KOPT-K1 (cell line): ENCODE measurements around the gene KANSL2.
"Not testable (repeated sequence)": the region's sequence is repeated elsewhere in the genome, so short reads cannot be mapped to it uniquely, and the experiment has no call there.

Experiments
- H3K27ac ChIP-seq: fragments of 200-600 bp; sonication (generic); 2 replicates; pipeline ENCODE4 v1.5.1; 2016; ENCODE audit warnings: antibody characterized with exemption, mild to moderate bottlenecking, low read depth, low read length; ENCODE audit not compliant: poor library complexity, severe bottlenecking
- H3K36me3 ChIP-seq: fragments of 200-600 bp; sonication (generic); 2 replicates; pipeline ENCODE4 v1.5.1; 2017; ENCODE audit warnings: antibody characterized with exemption, mild to moderate bottlenecking, low read length, moderate library complexity; ENCODE audit not compliant: insufficient read depth
- H3K9me3 ChIP-seq: fragments of 200-600 bp; sonication (generic); 2 replicates; pipeline ENCODE4 v1.5.1; 2017; ENCODE audit warnings: antibody characterized with exemption, low read length, mild to moderate bottlenecking; ENCODE audit not compliant: insufficient read depth, poor library complexity, severe bottlenecking

The KANSL2 gene

DNA sequence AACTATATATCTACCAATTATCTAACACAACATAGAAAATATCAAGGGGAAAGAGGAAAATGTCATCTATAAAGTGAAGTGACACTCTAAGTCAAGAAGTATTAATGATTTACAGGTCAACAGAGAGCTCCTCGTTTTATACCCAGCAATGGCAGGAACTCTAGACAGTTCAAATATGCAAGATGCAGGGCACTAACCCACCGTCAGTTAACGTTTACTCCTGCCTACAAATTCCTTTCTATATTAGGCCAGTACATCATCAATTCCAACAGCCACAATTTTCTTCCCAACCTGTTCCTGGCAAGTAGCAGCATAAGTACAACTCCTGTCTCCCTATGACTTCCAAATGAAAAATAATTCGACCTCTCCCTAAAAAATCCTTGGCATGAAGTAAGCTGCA, 9.0 kb upstream of the KANSL2 start:
- no peak overlapping the region for H3K27ac ChIP-seq
- peaks cover 90% of the 10 kb centered on the region for H3K36me3 ChIP-seq
- H3K9me3 ChIP-seq, result no peaks in the 10 kb centered on the region

DNA sequence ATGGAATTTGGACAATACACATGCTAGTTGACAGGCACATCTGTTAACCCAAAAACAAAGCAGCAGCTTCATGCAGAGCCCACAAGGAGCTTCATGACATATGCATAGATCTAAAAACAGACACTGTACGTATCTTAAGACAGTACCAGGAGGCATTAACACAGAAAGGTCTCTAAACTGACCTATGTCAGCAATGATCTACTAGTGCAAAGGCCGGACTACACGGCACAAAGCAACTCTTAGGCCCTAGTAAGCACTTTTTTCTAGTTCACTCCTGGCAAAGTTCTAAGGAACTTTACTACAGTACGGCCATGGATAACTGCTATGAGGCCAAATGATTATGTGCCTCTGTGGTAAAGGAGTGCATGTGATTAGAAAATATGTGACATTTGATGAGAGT, 8.4 kb upstream of the KANSL2 start:
- no peaks in the 10 kb centered on the region for H3K9me3 ChIP-seq
- H3K36me3 ChIP-seq, result peaks cover 85% of the 10 kb centered on the region
- no peak overlapping the region for H3K27ac ChIP-seq

DNA sequence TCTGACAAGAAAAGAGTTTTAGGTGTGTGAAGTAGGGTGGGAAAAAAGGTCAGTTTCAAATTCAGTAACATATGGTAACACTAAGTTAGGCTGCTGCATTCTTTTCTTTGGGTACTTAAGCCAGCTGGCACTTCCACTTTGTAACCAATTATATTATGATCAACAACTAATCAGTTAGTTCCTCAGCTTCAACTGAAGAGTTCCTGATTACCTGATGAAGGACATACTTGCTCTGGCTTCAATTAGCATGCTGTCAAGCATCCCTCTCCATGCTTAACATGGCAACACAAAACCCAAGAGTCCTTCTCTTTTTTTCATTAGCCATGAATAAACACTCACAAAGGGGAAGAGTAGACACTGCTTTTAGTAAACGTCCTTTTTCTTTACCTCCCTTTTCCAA, 6.8 kb upstream of the KANSL2 start:
- H3K36me3 ChIP-seq, result peaks cover 69% of the 10 kb centered on the region
- no peaks in the 10 kb centered on the region for H3K9me3 ChIP-seq
- no peak overlapping the region for H3K27ac ChIP-seq

GRCh38 chr12:48687592-48687991, 5.6 kb upstream of the KANSL2 start:
- H3K9me3 ChIP-seq, result no peaks in the 10 kb centered on the region
- no peak overlapping the region for H3K27ac ChIP-seq
- peaks cover 56% of the 10 kb centered on the region for H3K36me3 ChIP-seq

DNA sequence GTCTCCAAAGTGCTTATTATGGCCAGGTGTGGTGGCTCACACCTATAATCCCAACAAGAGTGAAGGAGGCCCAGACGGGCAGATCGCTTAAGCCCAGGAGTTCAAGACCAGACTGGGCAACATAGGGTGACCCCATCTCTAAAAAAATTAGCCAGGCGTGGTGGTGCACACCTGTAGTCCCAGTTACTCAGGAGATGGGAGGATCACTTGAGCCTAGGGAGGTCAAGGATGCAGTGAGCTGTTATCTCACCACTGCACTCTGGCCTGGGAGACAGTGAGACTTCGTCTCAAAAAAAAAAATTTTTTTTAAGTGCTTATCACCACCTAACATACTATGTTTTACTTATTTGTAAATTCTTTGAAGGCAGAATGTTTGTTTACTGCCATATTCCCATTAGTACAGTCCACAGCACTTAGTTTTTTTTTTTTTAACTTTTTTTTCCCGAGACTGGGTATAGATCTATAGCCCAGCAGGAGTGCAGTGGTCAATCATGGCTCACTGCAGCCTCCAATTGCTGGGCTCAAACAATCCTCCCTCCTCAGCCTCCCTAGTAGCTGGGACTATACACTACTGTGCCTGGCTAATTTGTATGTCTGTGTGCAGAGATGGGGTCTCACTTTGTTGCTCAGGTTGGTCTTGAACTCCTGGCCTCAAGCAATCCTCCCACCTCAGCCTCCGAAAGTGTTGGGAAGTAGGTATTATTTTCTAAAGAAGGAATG, 4.7 kb upstream of the KANSL2 start:
- Histone ChIP-seq H3K27ac (no peak overlapping the region), H3K9me3 (no peaks in the 10 kb centered on the region), H3K36me3 (peaks cover 48% of the 10 kb centered on the region)

DNA sequence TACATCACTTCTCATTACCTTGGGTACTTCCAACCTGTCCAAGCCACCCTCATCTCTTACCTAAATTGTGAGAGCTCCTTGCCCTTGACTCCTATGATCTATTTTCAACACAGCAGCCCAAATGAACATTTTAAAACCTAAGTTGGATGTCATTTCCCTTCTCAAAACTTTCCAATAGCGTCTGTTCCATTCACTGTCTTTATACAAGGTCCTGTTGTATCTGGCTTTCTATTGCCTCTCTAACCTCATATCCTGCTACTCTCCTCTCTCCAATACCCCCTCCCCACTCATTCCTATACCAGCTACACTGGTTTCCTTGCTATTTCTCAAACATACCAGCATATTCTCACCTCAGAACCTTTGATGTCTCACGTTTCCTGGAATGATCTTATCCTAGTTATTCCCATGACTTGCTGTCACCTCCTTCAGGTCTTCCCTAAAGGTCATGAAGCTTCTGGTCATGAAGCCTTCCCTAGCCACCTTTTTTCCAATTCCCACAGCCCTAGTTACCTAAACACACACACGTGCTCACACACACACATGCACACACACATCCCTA, 4.1 kb upstream of the KANSL2 start:
- H3K36me3 ChIP-seq, result peaks cover 41% of the 10 kb centered on the region
- H3K9me3 ChIP-seq, result no peaks in the 10 kb centered on the region
- no peak overlapping the region for H3K27ac ChIP-seq

DNA sequence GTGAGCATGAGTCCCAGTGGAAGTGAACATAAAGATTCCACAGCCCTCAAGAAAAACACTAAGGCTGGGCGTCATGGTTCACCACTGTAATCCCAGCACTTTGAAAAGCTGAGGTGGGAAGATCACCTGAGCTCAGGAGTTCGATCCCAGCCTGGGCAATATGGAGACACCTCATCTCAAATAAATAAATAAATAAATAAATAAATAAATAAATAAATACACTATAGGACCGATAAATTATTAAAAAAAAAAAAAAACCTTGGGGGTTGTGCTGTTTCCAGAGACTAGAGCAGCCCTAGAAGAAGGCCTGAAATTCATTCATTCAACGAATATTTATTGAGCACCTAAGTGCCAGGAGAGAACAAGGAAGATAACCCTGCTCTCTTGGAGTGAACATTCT, 1.5 kb upstream of the KANSL2 start:
- peaks cover 37% of the 10 kb centered on the region for H3K36me3 ChIP-seq
- no peaks in the 10 kb centered on the region for H3K9me3 ChIP-seq
- no peak overlapping the region for H3K27ac ChIP-seq

DNA sequence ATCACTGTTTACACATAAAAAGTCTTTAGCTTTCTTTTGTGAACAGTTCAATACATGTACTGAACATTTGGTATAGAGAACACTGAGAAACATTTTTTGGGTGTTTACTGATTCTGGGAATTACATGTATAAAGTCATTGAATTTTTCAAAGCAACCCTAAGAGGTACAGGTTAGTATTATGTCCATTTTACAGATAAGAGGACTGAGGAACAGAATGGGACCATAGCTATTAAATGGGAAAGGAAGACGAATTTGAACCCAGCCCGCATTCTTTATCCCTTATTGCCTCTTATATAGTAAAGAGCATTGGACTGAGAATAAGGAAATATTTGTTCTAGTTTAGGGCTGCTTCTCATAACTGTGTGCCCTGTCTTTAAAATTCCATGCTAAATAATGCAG, 889 bp upstream of the KANSL2 start:
- Histone ChIP-seq H3K27ac (no peak overlapping the region), H3K9me3 (no peaks in the 10 kb centered on the region)

GRCh38 chr12:48682533-48682905, 481 bp upstream of the KANSL2 start:
- peaks cover 37% of the 10 kb centered on the region for H3K36me3 ChIP-seq
- not testable (repeated sequence) for H3K9me3 ChIP-seq
- H3K27ac ChIP-seq, result peak overlapping the region; percentile 92

More for the DNA sequence above, 889 bp upstream of the KANSL2 start:
- H3K36me3 ChIP-seq, result peaks cover 37% of the 10 kb centered on the region

DNA sequence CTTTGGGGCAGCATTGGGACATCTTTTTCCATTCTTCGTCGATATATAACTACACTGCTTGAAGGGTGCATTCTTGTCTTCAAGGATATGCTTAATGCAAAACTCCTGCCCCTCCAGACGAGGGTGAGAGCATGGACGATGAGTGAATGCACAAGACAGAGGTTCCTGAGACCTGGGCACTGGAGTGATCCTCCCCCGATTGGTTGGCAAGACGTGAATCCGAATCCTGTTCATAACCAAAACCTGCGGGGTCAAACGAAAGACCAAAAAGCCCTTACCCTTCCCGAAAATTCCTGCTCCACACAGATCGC, 684 bp downstream of the KANSL2 start:
- Histone ChIP-seq H3K27ac (peak overlapping the region; percentile 92), H3K36me3 (peaks cover 43% of the 10 kb centered on the region), H3K9me3 (no peaks in the 10 kb centered on the region)

GRCh38 chr12:48680861-48681260, 1.2 kb downstream of the KANSL2 start:
- H3K36me3 ChIP-seq, result peaks cover 48% of the 10 kb centered on the region
- peak overlapping the region; percentile 92 for H3K27ac ChIP-seq
- H3K9me3 ChIP-seq, result no peaks in the 10 kb centered on the region

GRCh38 chr12:48678551-48679185, 3.4 kb downstream of the KANSL2 start:
- Histone ChIP-seq H3K27ac (no peak overlapping the region), H3K36me3 (peaks cover 70% of the 10 kb centered on the region)

DNA sequence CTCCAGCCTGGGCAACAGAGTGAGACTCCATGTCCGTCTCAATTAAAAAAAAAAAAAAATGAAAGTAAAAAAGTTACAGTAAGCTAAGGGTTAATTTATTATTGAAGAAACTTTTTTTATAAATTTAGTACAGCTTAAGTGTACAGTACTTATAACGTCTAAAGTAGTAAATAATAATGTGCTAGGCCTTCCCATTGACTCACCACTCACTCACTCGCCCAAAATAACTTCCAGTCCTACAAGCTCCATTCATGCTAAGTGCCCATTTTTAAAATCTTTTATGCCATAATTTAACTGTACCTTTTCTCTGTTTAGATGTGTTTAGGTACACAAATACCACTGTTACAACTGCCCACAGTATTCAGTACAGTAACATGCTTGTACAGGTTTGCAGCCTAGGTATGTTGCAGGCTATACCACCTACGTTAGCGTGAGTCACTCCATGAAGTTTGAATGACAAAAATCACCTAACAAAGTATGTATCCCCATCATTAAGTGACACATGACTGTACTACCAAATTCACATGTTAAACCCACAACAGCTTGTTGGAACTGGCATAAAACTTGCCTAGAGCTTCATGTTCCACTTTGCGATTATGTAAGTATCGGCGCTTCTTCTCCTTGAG, 10.7 kb downstream of the KANSL2 start:
- peaks cover 100% of the 10 kb centered on the region for H3K36me3 ChIP-seq
- H3K9me3 ChIP-seq, result no peaks in the 10 kb centered on the region
- H3K27ac ChIP-seq, result no peak overlapping the region

More at GRCh38 chr12:48678551-48679185, 3.4 kb downstream of the KANSL2 start:
- no peaks in the 10 kb centered on the region for H3K9me3 ChIP-seq

- no peaks in the 10 kb centered on the region for H3K9me3 ChIP-seq
- H3K27ac ChIP-seq, result no peak overlapping the region
- H3K36me3 ChIP-seq, result peaks cover 100% of the 10 kb centered on the region
Observed at GRCh38 chr12:48668996-48669395, 13.0 kb downstream of the KANSL2 start.

DNA sequence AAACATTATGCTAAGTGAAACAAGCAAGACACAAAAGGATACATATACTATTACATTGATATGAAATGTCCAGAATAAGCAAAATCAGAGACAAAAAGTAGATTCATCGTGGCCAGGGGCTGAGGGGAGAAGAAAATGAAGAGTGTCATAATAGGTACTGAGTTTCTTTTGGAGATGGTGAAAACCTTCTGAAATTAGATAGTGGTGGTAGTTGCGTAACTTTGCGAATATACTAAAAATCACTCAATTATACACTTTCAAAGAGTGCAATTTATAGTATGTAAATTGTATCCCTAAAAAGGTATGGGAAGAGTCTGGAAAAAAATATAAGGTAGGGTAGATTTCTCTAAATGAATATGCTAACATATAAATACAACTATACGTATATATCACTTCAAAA, 22.2 kb downstream of the KANSL2 start:
- Histone ChIP-seq H3K27ac (no peak overlapping the region), H3K36me3 (peaks cover 100% of the 10 kb centered on the region)

More for the DNA sequence above, 22.2 kb downstream of the KANSL2 start:
- H3K9me3 ChIP-seq, result no peaks in the 10 kb centered on the region
